Measurements from ENCODE around the gene CR1. TPM values are rescaled to one million over a fixed set of nuclear protein-coding genes. Genes with fewer than 3 reads are reported as not detected.

The CR1 gene
- total and polyA plus RNA-seq, 2 of the 8 experiments (the other 6 are each of a cell fraction or from before 2014, with no cell fraction given) = 0.15 to 0.22 TPM

DNA sequence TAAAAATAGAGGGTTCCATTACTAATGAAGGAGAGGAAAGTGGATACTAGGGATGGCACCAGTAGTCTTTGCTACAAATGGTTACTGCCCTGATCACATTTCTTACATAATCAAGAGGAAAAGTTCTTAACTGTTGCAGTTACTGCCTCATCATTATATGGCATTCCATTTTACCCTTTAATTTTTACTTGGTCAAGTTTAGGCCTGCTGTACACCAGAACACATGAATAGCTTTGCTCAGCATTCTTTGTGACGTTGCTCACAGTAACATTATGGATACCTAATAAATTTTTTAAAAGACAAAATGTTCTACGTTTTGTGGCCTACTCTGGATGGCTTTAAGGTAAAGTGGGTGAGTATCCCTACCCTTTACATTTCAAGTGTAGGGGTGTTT lies 110.4 kb downstream of the CR1 start:
- no peaks in the 10 kb centered on the region for H4K20me1 ChIP-seq (replicated peaks in 1 of 2; ENCODE audit: control insufficient read depth in 1 of 2, insufficient read depth in 2 of 2, low read length in 2 of 2)
- no peak overlapping the region for H3K4me2 ChIP-seq (ENCODE audit: insufficient read depth in 1 of 2, low read depth in 2 of 2, low read length in 2 of 2)
- no peak overlapping the region for H2BK15ac ChIP-seq (ENCODE audit: low read length)
- WGBS, 2 experiments (ENCODE audit: extremely low coverage in 1 of 2, insufficient coverage in 1 of 2, insufficient read length in 1 of 2, insufficient replicate concordance in 2 of 2, low coverage in 1 of 2, low lambda C conversion rate in 2 of 2, missing lambda C conversion rate in 1 of 2) = 84% methylated on average over 2 of the region's 2 CpGs; no CpG with 5 or more reads in 1 of the 2 experiments
- no peaks in the 10 kb centered on the region for H3K79me2 ChIP-seq (ENCODE audit: control insufficient read depth in 1 of 2, insufficient read depth in 2 of 2, low read length in 2 of 2)
- H3K18ac ChIP-seq (ENCODE audit: extremely low read depth, low read length) = no peak overlapping the region
- no peak overlapping the region for H4K8ac ChIP-seq (ENCODE audit: extremely low read depth, insufficient read depth, low read length)
- ChIA-PET CTCF (ENCODE audit: partially characterized antibody) (interaction anchor here (1.0 to 10.6 kb wide), 5 partner anchors 13 to 97 kb away, joined by 3 to 77 read pairs (median 3); no protein-coding TSS in a partner anchor), POLR2A (ENCODE audit: partially characterized antibody) (no interaction called here)
- H3K36me3 ChIP-seq (ENCODE audit: control insufficient read depth in 2 of 4, insufficient read depth in 4 of 4, low read length in 3 of 4) = no peaks in the 10 kb centered on the region
- H3K27me3 ChIP-seq (replicated peaks in 1 of 4; ENCODE audit: control insufficient read depth in 3 of 4, extremely low read depth in 1 of 4, insufficient read depth in 3 of 4, low read length in 3 of 4) = no peaks in the 10 kb centered on the region
- no peaks in the 10 kb centered on the region; the same call in 1 of the 2 replicates for H3K23me2 ChIP-seq (ENCODE audit: low read depth, low read length)
- H2AFZ ChIP-seq (ENCODE audit: low read length) = no peak overlapping the region
- TF ChIP-seq CHD2 (IDR thresholded peaks at IDR 0.05; ENCODE audit: low read length) = no peak
- H3K14ac ChIP-seq (ENCODE audit: insufficient read length) = no peak overlapping the region
- H2BK20ac ChIP-seq (ENCODE audit: low read length) = no peak overlapping the region
- H3K9me3 ChIP-seq (ENCODE audit: insufficient read depth in 2 of 2, low read depth in 1 of 2, low read length in 1 of 2) = no peaks in the 10 kb centered on the region
- no peaks in the 10 kb centered on the region for H3K79me1 ChIP-seq (ENCODE audit: low read depth, low read length)
- H2BK5ac ChIP-seq (ENCODE audit: low read depth, low read length) = no peak overlapping the region
- no peak overlapping the region for H2BK12ac ChIP-seq (ENCODE audit: low read depth, low read length)
- DNase-seq (ENCODE audit: low read depth in 1 of 2, low spot score in 2 of 2) (no peak), FAIRE-seq (no peak)
- H3K23ac ChIP-seq (ENCODE audit: insufficient read length) = no peak overlapping the region
- no peak overlapping the region for H3K27ac ChIP-seq (ENCODE audit: low read depth, low read length)
- H3K4me1 ChIP-seq (replicated peaks in 1 of 4; ENCODE audit: control insufficient read depth in 3 of 4, insufficient read depth in 4 of 4, low read length in 3 of 4) = no peaks in the 10 kb centered on the region
- H3K4ac ChIP-seq (replicated peaks; ENCODE audit: insufficient read length, low read depth, low read length) = no peak overlapping the region
- no peak overlapping the region for H4K91ac ChIP-seq (replicated peaks; ENCODE audit: insufficient read length, low read length)
- H2AK5ac ChIP-seq (ENCODE audit: low read depth, low read length) = no peak overlapping the region
- no peak overlapping the region for H3K4me3 ChIP-seq (ENCODE audit: extremely low read depth in 1 of 4, insufficient read depth in 2 of 4, low read depth in 3 of 4, low read length in 4 of 4)
- no peak overlapping the region for H3K9ac ChIP-seq (replicated peaks in 1 of 4; ENCODE audit: extremely low read depth in 1 of 4, low read depth in 3 of 4, low read length in 3 of 4)
- no peak overlapping the region for H3K56ac ChIP-seq (replicated peaks; ENCODE audit: insufficient read length, low read depth, low read length)
- no peak overlapping the region for H2BK120ac ChIP-seq (replicated peaks; ENCODE audit: low read depth, low read length)
- H4K5ac ChIP-seq (ENCODE audit: insufficient read length, low read depth, low read length) = no peak overlapping the region
